OCI-LY7 (cell line): Measurements from ENCODE around the gene PIAS4.

ENCODE experiments used
- EZH2phosphoT487 ChIP-seq: fragments of 200-600 bp; sonication (generic); IDR thresholded peaks from 2 replicates; pipeline ENCODE4 v1.6.1; 2018; ENCODE audit warnings: low read depth, borderline replicate concordance, mild to moderate bottlenecking, mixed run types, antibody characterized with exemption, low read length, moderate library complexity, mixed read lengths
- TF ChIP-seq, protein P1 (sequence below): fragments of 200-600 bp; sonication (generic); conservative IDR thresholded peaks from 2 replicates; pipeline ENCODE4 v1.5.1; 2014; ENCODE audit warnings: mild to moderate bottlenecking, antibody characterized with exemption, low read length, moderate library complexity, mixed read lengths

- TF ChIP-seq, protein P1, sequence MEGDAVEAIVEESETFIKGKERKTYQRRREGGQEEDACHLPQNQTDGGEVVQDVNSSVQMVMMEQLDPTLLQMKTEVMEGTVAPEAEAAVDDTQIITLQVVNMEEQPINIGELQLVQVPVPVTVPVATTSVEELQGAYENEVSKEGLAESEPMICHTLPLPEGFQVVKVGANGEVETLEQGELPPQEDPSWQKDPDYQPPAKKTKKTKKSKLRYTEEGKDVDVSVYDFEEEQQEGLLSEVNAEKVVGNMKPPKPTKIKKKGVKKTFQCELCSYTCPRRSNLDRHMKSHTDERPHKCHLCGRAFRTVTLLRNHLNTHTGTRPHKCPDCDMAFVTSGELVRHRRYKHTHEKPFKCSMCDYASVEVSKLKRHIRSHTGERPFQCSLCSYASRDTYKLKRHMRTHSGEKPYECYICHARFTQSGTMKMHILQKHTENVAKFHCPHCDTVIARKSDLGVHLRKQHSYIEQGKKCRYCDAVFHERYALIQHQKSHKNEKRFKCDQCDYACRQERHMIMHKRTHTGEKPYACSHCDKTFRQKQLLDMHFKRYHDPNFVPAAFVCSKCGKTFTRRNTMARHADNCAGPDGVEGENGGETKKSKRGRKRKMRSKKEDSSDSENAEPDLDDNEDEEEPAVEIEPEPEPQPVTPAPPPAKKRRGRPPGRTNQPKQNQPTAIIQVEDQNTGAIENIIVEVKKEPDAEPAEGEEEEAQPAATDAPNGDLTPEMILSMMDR = no peak
- TF ChIP-seq EZH2phosphoT487 = no peak
Observed at GRCh38 chr19:4081441-4082129, 74.0 kb downstream of the PIAS4 start.
